AG09309 (cell line): ENCODE measurements around the gene NCR2.

ENCODE experiments used
- DNase-seq: peaks from one replicate; pipeline ENCODE4 v3.0.0-alpha.2; 2010; ENCODE audit warnings: low read depth
- H3K4me3 ChIP-seq: 2 replicates; pipeline ENCODE4 v1.5.1; 2011; ENCODE audit warnings: mild to moderate bottlenecking, low read depth, low read length, moderate library complexity; ENCODE audit not compliant: control insufficient read depth
- CTCF ChIP-seq: IDR thresholded peaks from 2 replicates; pipeline ENCODE4 v1.5.1; 2011; ENCODE audit warnings: mild to moderate bottlenecking, low read depth, low read length, inconsistent platforms; ENCODE audit not compliant: insufficient read depth, control insufficient read depth; ENCODE audit errors: missing control alignments

NCR2 gene

DNA sequence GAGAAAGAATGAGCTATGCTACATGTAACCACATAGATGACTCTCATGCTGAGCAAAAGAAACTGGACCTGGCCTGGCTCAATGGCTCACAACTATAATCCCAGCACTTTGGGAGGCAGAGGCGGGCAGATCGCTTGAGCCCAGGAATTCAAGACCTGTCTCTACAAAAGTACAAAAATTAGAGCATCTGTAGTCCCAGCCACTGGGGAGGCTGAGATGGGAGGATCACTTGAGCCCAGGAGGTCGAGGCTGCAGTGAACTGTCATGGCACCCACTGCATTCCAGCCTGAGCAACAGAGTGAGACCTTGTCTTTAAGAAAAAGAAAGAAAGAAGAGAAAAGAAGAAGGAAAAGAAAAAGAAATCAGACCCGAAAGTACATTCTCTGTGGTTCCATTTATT is 41.7 kb downstream of the NCR2 start:
- no peak for TF ChIP-seq CTCF
- no peak overlapping the region for H3K4me3 ChIP-seq
- DNase-seq = no peak

DNA sequence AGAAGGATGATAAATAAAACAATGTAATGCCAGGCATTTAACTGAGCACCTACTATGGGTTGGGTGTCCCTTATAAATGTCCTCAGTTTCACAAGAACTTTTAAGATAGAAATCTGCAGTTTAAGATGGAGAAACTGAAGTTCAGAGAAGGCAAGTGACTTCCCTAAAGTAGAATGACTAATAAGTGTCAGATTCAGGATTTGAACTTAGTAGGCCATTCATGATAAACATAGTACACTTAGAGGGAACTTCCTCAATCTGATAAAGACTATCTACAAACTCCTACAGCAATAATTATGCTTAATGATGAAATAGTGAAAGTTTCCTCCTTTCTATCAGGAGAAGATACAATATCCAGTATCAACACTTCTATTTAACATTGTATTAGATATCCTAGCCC is 43.9 kb downstream of the NCR2 start:
- TF ChIP-seq CTCF = no peak
- no peak for DNase-seq
- H3K4me3 ChIP-seq = no peak overlapping the region

- no peak overlapping the region for H3K4me3 ChIP-seq
- no peak for DNase-seq
These were observed 51.2 kb downstream of the NCR2 start for GRCh38 chr6:41386594-41386993.

DNA sequence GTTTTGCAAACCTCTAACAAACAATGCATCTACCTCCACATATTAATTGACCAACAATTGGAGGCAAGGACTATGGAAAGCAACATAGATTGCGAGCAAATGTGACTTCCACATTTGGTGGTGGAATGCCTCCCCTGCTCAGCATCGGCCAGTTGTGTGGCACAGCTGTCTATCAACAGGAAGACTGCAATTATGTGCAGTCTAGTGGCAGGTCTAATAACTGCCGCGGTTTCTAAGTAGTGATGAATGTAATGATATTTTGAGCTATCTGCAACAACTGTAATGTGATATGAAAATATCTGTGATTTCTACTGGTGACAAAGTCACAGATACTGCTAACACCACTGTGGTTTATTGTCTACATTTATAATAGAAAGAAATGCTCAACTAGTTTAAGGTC is 56.8 kb downstream of the NCR2 start:
- H3K4me3 ChIP-seq = no peak overlapping the region
- no peak for TF ChIP-seq CTCF
- DNase-seq = no peak

More at GRCh38 chr6:41386594-41386993, 51.2 kb downstream of the NCR2 start:
- no peak for TF ChIP-seq CTCF

- no peak for TF ChIP-seq CTCF
- no peak for DNase-seq
- H3K4me3 ChIP-seq = no peak overlapping the region
These were observed 60.9 kb downstream of the NCR2 start for GRCh38 chr6:41396335-41396734.

DNA sequence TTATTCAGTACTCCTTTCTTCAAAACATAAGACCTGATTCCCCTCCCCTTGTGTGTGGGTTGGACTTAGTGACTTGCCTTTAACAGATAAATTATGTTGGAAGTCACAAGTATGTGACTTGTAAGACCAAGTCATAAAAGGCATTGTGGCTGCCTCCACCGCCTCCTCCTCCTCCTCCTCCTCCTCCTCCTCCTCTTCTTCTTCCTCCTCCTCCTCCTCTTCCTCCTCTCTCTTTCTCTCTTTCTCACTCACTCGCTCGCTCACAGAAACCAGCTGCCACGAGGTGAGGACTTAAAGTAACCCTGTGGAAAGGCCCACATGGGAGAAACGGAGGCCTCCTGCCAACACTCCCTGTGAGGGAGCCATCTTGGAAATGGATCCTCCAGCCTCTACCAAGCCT is 64.0 kb downstream of the NCR2 start:
- DNase-seq = no peak
- no peak overlapping the region for H3K4me3 ChIP-seq

More for the DNA sequence above, 64.0 kb downstream of the NCR2 start:
- no peak for TF ChIP-seq CTCF
